IMR-90 (cell line): ENCODE data around the gene GTPBP10. TPM values are rescaled to one million over a fixed set of nuclear protein-coding genes. Genes with fewer than 3 reads are reported as not detected.

Source experiments
- ATAC-seq: fragments of 200-7000 bp; cut with Tn5 transposase; 2 replicates; pipeline ENCODE4 v1.9.1; 2020; ENCODE audit warnings: low read depth, mild to moderate bottlenecking, moderate library complexity
- BruUV-seq: library from RNA; stranded (reverse); fragments of 400-500 nt; replicated peaks from 2 replicates; lab custom pipeline; 2021; lab: Mats Ljungman, UMichigan
- CTCF ChIA-PET: fragments of 300-600 bp; formaldehyde crosslinking; extraction: SDS; loops from one replicate; lab custom pipeline; 2021; ENCODE audit warnings: antibody characterized with exemption; lab: Yijun Ruan, JAX
- POLR2A ChIA-PET: fragments of 300-600 bp; sonication (Branson Sonifier 250); formaldehyde crosslinking; loops from one replicate; lab custom pipeline; 2022; ENCODE audit warnings: antibody characterized with exemption; ENCODE audit not compliant: unreplicated experiment; lab: Charles Lee
- DNase-seq: peaks from one replicate; pipeline ENCODE4 v3.0.0; 2013
- H2AFZ ChIP-seq: replicated peaks from 2 replicates; pipeline ENCODE3; 2013; ENCODE audit warnings: low read length, mild to moderate bottlenecking; ENCODE audit not compliant: poor library complexity
- H2AK5ac ChIP-seq: 2 replicates; pipeline ENCODE4 v1.6.1; 2013; ENCODE audit warnings: low read depth, low read length, inconsistent platforms
- H2AK9ac ChIP-seq: replicated peaks from 2 replicates; pipeline ENCODE3; 2013; ENCODE audit warnings: mild to moderate bottlenecking, low read depth, low read length, moderate library complexity; ENCODE audit not compliant: poor library complexity
- H2BK120ac ChIP-seq: 2 replicates; pipeline ENCODE4 v1.6.1; 2013; ENCODE audit warnings: low read depth, low read length, inconsistent platforms
- H2BK15ac ChIP-seq: 3 replicates; pipeline ENCODE4 v1.6.1; 2013; ENCODE audit warnings: low read depth, low read length, inconsistent platforms
- H2BK20ac ChIP-seq: 2 replicates; pipeline ENCODE4 v1.6.1; 2013; ENCODE audit warnings: low read depth, mild to moderate bottlenecking, inconsistent platforms, low read length, moderate library complexity
- H2BK5ac ChIP-seq: 2 replicates; pipeline ENCODE4 v1.6.1; 2013; ENCODE audit warnings: mild to moderate bottlenecking, low read depth, low read length, inconsistent platforms; ENCODE audit not compliant: poor library complexity, severe bottlenecking
- H3K14ac ChIP-seq: replicated peaks from 2 replicates; pipeline ENCODE4 v1.6.1; 2013; ENCODE audit warnings: low read depth, low read length, inconsistent platforms
- H3K18ac ChIP-seq: 2 replicates; pipeline ENCODE4 v1.6.1; 2013; ENCODE audit warnings: low read depth, low read length, control low read depth
- H3K23ac ChIP-seq: 2 replicates; pipeline ENCODE4 v1.6.1; 2013; ENCODE audit warnings: low read depth, low read length, inconsistent platforms
- H3K27ac ChIP-seq: 2 replicates; pipeline ENCODE4 v1.5.1; 2013; ENCODE audit warnings: mild to moderate bottlenecking, control low read depth, low read length; ENCODE audit not compliant: insufficient read depth
- H3K27me3 ChIP-seq: 2 replicates; pipeline ENCODE4 v1.6.1; 2013; ENCODE audit warnings: low read length; ENCODE audit not compliant: control insufficient read depth, insufficient read depth
- H3K36me3 ChIP-seq: 2 replicates; pipeline ENCODE4 v1.6.1; 2013; ENCODE audit warnings: low read length, mixed read lengths; ENCODE audit not compliant: control insufficient read depth, insufficient read depth
- H3K4ac ChIP-seq: 2 replicates; pipeline ENCODE4 v1.6.1; 2013; ENCODE audit warnings: low read depth, low read length, inconsistent platforms
- H3K4me1 ChIP-seq: 2 replicates; pipeline ENCODE4 v1.6.1; 2013; ENCODE audit warnings: low read length, mixed read lengths; ENCODE audit not compliant: control insufficient read depth, insufficient read depth
- H3K4me2 ChIP-seq: 2 replicates; pipeline ENCODE4 v1.6.1; 2013; ENCODE audit warnings: low read depth, mild to moderate bottlenecking, control low read depth, low read length, moderate library complexity
- H3K4me3 ChIP-seq: 2 replicates; pipeline ENCODE4 v1.5.1; 2013; ENCODE audit warnings: low read depth, mild to moderate bottlenecking, control low read depth, low read length, moderate library complexity; ENCODE audit not compliant: insufficient read depth
- H3K56ac ChIP-seq: 2 replicates; pipeline ENCODE4 v1.6.1; 2013; ENCODE audit warnings: low read length, inconsistent platforms; ENCODE audit not compliant: insufficient read depth; ENCODE audit errors: extremely low read depth
- H3K79me1 ChIP-seq, 2 experiments: 2 replicates each; pipeline ENCODE4 v1.6.1; 2013; ENCODE audit warnings: low read length in 2 of 2, inconsistent platforms in 1 of 2, low read depth in 1 of 2
- H3K9ac ChIP-seq: 2 replicates; pipeline ENCODE4 v1.6.1; 2013; ENCODE audit warnings: low read depth, low read length, control low read depth
- H3K9me1 ChIP-seq: 2 replicates; pipeline ENCODE4 v1.6.1; 2013; ENCODE audit warnings: low read length, inconsistent platforms; ENCODE audit not compliant: insufficient read depth
- H3K9me3 ChIP-seq: 2 replicates; pipeline ENCODE4 v1.6.1; 2013; ENCODE audit warnings: low read length; ENCODE audit not compliant: control insufficient read depth, insufficient read depth
- H4K20me1 ChIP-seq: 2 replicates; pipeline ENCODE4 v1.6.1; 2013; ENCODE audit warnings: low read length, inconsistent platforms; ENCODE audit not compliant: insufficient read depth
- H4K5ac ChIP-seq: 2 replicates; pipeline ENCODE4 v1.6.1; 2013; ENCODE audit warnings: mild to moderate bottlenecking, low read depth, low read length, control low read depth
- H4K8ac ChIP-seq, 2 experiments: 2 replicates each; pipeline ENCODE4 v1.6.1; 2013; ENCODE audit warnings: low read depth in 2 of 2, low read length in 2 of 2, control low read depth in 1 of 2, inconsistent platforms in 1 of 2
- H4K91ac ChIP-seq: 2 replicates; pipeline ENCODE4 v1.6.1; 2013; ENCODE audit warnings: low read depth, low read length, inconsistent platforms; ENCODE audit not compliant: insufficient read depth
- CEBPB ChIP-seq: IDR thresholded peaks from 2 replicates; pipeline ENCODE4 v1.6.1; 2012; ENCODE audit warnings: low read depth, low read length, improper control_type of control experiment
- CHD1 ChIP-seq: IDR thresholded peaks from 2 replicates; pipeline ENCODE4 v1.6.1; 2012; ENCODE audit warnings: low read depth, low read length, improper control_type of control experiment
- FOS ChIP-seq: fragments of 150-350 bp; IDR thresholded peaks from 2 replicates; pipeline ENCODE4 v1.6.1; 2016; ENCODE audit warnings: low read depth, low read length
- MAFK ChIP-seq: IDR thresholded peaks from 2 replicates; pipeline ENCODE4 v1.6.1; 2012; ENCODE audit warnings: low read depth, low read length, improper control_type of control experiment
- MAZ ChIP-seq: IDR thresholded peaks from 2 replicates; pipeline ENCODE4 v1.6.1; 2012; ENCODE audit warnings: low read depth, mild to moderate bottlenecking, low read length, improper control_type of control experiment, moderate library complexity, borderline replicate concordance
- MXI1 ChIP-seq: IDR thresholded peaks from 2 replicates; pipeline ENCODE4 v1.6.1; 2012; ENCODE audit warnings: low read depth, mild to moderate bottlenecking, low read length, moderate library complexity, borderline replicate concordance
- NFE2L2 ChIP-seq: fragments of 150-350 bp; IDR thresholded peaks from 2 replicates; pipeline ENCODE4 v1.6.1; 2016; ENCODE audit warnings: low read depth, mild to moderate bottlenecking, low read length
- RAD21 ChIP-seq: IDR thresholded peaks from 2 replicates; pipeline ENCODE4 v1.6.1; 2012; ENCODE audit warnings: low read length, improper control_type of control experiment
- RCOR1 ChIP-seq: IDR thresholded peaks from 2 replicates; pipeline ENCODE4 v1.6.1; 2012; ENCODE audit warnings: mild to moderate bottlenecking, low read length, improper control_type of control experiment; ENCODE audit not compliant: insufficient replicate concordance
- RFX5 ChIP-seq: IDR thresholded peaks from 2 replicates; pipeline ENCODE4 v1.8.0; 2012; ENCODE audit warnings: low read depth, mild to moderate bottlenecking, low read length, moderate library complexity
- WGBS, 2 experiments: methylation state at CpG; one replicate each; pipeline versions ENCODE4 v1.1.5 to v1.1.7; 2013; ENCODE audit warnings: missing lambda C conversion rate in 2 of 2; ENCODE audit not compliant: insufficient read length in 1 of 2; ENCODE audit errors: extremely low coverage in 2 of 2; 5-methylcytosine and 5-hydroxymethylcytosine counted together
- dilution Hi-C: fragments of 300-500 bp; cut with HindIII; formaldehyde crosslinking; loops from one replicate; pipeline ENCODE4 v1.14.3; 2018; ENCODE audit warnings: low sequenced_read_pairs; ENCODE audit not compliant: unreplicated experiment
- in situ Hi-C: fragments of 300-500 bp; cut with MboI; formaldehyde crosslinking; loops from 3 replicates; pipeline ENCODE4 v1.14.3; 2019; ENCODE audit warnings: low sequenced_read_pairs, inconsistent platforms, mixed read lengths
- intact Hi-C: fragments of 100-400 bp; cut with micrococcal nuclease; formaldehyde crosslinking; loops from 2 replicates; pipeline ENCODE4 v1.10.0; 2022
- polyA plus RNA-seq, 3 experiments: library from polyadenylated mRNA; depleted of rRNA; stranded (reverse); fragments of >200 nt; gene quantifications; 2 replicates each; pipeline ENCODE4 v1.2.3, GENCODE V29; 2012; ENCODE audit warnings: low replicate concordance in 1 of 3
- total RNA-seq: library from RNA; depleted of rRNA; stranded (reverse); fragments of >200 nt; gene quantifications from 2 replicates; pipeline ENCODE4 v1.2.3, GENCODE V29; 2012
- TF ChIP-seq, protein P1 (sequence below): fragments of 150-350 bp; IDR thresholded peaks from 2 replicates; pipeline ENCODE4 v1.6.1; 2016; ENCODE audit warnings: low read depth, mild to moderate bottlenecking, low read length, moderate library complexity, borderline replicate concordance
- TF ChIP-seq, protein P2 (sequence below): conservative IDR thresholded peaks from 2 replicates; pipeline ENCODE4 v1.5.1; 2012; ENCODE audit warnings: mild to moderate bottlenecking, low read depth, low read length, improper control_type of control experiment

The GTPBP10 gene
- total and polyA plus RNA-seq, 2 of the 4 experiments (the other 2 are of a cell fraction) = 11.5 to 12.8 TPM

GRCh38 chr7:90347759-90348158, 1.2 kb downstream of the GTPBP10 start (continued):
- TF ChIP-seq, protein P1, sequence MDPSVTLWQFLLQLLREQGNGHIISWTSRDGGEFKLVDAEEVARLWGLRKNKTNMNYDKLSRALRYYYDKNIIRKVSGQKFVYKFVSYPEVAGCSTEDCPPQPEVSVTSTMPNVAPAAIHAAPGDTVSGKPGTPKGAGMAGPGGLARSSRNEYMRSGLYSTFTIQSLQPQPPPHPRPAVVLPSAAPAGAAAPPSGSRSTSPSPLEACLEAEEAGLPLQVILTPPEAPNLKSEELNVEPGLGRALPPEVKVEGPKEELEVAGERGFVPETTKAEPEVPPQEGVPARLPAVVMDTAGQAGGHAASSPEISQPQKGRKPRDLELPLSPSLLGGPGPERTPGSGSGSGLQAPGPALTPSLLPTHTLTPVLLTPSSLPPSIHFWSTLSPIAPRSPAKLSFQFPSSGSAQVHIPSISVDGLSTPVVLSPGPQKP = no peak
- TF ChIP-seq CEBPB = no peak

DNA sequence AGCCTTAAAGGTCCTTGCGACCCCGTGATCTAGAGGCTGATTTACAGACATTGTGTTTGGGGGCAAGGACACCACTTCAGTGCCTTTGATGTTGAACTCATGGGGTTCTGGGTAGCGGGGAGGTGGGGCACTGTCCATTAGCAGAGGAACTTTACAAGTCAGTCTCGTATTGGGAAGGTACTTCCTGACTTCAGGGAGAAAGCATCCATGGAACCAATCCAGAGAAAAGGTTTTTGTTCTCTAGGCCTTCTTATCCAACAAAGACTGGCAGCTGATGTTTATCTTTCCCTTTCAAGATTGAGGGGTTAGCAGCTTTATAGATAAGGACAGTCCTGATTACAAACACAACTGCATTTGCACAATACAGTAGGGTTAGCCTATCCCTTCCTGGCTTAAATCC, 2.8 kb downstream of the GTPBP10 start:
- Histone ChIP-seq H2BK20ac (no peak overlapping the region), H3K27me3 (no peaks in the 10 kb centered on the region), H3K4ac (no peak overlapping the region), H2BK120ac (no peak overlapping the region), H4K91ac (no peak overlapping the region), H3K14ac (no peak overlapping the region), H3K4me3 (no peak overlapping the region), H2AFZ (no peak overlapping the region), H3K9ac (no peak overlapping the region), H3K9me1 (peaks cover 3% of the 10 kb centered on the region; the same call in 1 of the 2 replicates), H3K4me1 (no peaks in the 10 kb centered on the region; the same call in 1 of the 2 replicates), H2AK9ac (no peak overlapping the region), H3K9me3 (no peaks in the 10 kb centered on the region), H2AK5ac (no peak overlapping the region), H3K23ac (no peak overlapping the region), H2BK15ac (no peak overlapping the region), H3K27ac (no peak overlapping the region), H4K5ac (no peak overlapping the region), H3K56ac (no peak overlapping the region), H3K36me3 (no peaks in the 10 kb centered on the region), H3K4me2 (no peak overlapping the region), H4K20me1 (no peaks in the 10 kb centered on the region), H4K8ac (no peak overlapping the region), H3K18ac (no peak overlapping the region), H2BK5ac (no peak overlapping the region), H3K79me1 (peaks cover 13 to 30% of the 10 kb centered on the region in 2 experiments)
- no CpG with 5 or more reads among the region's 4 CpGs for WGBS, 2 experiments
- TF ChIP-seq MAZ (no peak), RCOR1 (no peak), CHD1 (no peak), MAFK (no peak), MXI1 (no peak), NFE2L2 (no peak), FOS (no peak), RFX5 (no peak), RAD21 (no peak), CEBPB (no peak)
- TF ChIP-seq, protein P2, sequence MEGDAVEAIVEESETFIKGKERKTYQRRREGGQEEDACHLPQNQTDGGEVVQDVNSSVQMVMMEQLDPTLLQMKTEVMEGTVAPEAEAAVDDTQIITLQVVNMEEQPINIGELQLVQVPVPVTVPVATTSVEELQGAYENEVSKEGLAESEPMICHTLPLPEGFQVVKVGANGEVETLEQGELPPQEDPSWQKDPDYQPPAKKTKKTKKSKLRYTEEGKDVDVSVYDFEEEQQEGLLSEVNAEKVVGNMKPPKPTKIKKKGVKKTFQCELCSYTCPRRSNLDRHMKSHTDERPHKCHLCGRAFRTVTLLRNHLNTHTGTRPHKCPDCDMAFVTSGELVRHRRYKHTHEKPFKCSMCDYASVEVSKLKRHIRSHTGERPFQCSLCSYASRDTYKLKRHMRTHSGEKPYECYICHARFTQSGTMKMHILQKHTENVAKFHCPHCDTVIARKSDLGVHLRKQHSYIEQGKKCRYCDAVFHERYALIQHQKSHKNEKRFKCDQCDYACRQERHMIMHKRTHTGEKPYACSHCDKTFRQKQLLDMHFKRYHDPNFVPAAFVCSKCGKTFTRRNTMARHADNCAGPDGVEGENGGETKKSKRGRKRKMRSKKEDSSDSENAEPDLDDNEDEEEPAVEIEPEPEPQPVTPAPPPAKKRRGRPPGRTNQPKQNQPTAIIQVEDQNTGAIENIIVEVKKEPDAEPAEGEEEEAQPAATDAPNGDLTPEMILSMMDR = no peak
- POLR2A ChIA-PET = no interaction called here
- intact Hi-C loops (no loop called here), dilution Hi-C loops (no loop called here), in situ Hi-C loops (no loop called here)
- ATAC-seq = no peak
- no TSS peak for BruUV-seq
- CTCF ChIA-PET = no interaction called here
- no peak for DNase-seq
